ENCODE measurements around the gene CADM1.

DNA sequence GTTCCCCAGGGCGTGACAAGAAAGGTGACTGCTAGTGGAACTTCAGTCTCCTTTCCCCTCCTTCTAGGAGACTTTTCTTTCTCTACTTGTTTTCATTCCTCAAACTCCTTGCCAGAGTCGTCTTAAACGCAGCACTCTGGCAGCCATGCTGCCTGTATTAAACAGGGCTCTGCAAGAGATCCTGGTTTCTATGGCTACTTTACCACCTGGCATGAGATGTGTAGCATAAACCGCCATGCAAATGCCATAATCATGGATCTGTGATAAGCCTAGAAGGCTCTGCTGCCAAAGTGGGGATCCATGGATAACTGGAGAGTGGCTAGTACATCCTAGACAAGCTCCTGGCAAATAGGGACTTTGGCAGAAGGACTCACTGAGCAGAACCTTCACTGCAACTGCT is 321.1 kb downstream of the CADM1 start:
- TF ChIP-seq, protein P1, sequence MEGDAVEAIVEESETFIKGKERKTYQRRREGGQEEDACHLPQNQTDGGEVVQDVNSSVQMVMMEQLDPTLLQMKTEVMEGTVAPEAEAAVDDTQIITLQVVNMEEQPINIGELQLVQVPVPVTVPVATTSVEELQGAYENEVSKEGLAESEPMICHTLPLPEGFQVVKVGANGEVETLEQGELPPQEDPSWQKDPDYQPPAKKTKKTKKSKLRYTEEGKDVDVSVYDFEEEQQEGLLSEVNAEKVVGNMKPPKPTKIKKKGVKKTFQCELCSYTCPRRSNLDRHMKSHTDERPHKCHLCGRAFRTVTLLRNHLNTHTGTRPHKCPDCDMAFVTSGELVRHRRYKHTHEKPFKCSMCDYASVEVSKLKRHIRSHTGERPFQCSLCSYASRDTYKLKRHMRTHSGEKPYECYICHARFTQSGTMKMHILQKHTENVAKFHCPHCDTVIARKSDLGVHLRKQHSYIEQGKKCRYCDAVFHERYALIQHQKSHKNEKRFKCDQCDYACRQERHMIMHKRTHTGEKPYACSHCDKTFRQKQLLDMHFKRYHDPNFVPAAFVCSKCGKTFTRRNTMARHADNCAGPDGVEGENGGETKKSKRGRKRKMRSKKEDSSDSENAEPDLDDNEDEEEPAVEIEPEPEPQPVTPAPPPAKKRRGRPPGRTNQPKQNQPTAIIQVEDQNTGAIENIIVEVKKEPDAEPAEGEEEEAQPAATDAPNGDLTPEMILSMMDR (conservative IDR thresholded peaks at IDR 0.05; ENCODE audit: low read depth in 2 of 2): no peak
- TF ChIP-seq, protein P2, sequence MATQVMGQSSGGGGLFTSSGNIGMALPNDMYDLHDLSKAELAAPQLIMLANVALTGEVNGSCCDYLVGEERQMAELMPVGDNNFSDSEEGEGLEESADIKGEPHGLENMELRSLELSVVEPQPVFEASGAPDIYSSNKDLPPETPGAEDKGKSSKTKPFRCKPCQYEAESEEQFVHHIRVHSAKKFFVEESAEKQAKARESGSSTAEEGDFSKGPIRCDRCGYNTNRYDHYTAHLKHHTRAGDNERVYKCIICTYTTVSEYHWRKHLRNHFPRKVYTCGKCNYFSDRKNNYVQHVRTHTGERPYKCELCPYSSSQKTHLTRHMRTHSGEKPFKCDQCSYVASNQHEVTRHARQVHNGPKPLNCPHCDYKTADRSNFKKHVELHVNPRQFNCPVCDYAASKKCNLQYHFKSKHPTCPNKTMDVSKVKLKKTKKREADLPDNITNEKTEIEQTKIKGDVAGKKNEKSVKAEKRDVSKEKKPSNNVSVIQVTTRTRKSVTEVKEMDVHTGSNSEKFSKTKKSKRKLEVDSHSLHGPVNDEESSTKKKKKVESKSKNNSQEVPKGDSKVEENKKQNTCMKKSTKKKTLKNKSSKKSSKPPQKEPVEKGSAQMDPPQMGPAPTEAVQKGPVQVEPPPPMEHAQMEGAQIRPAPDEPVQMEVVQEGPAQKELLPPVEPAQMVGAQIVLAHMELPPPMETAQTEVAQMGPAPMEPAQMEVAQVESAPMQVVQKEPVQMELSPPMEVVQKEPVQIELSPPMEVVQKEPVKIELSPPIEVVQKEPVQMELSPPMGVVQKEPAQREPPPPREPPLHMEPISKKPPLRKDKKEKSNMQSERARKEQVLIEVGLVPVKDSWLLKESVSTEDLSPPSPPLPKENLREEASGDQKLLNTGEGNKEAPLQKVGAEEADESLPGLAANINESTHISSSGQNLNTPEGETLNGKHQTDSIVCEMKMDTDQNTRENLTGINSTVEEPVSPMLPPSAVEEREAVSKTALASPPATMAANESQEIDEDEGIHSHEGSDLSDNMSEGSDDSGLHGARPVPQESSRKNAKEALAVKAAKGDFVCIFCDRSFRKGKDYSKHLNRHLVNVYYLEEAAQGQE (IDR thresholded peaks at IDR 0.05; ENCODE audit: unreplicated experiment): no peak
- TF ChIP-seq ZNF114 (CRISPR knock-in tag; IDR thresholded peaks at IDR 0.05): no peak
- TF ChIP-seq EZH2 (IDR thresholded peaks at IDR 0.05; ENCODE audit: low read depth, unreplicated experiment): no peak
- no peak for TF ChIP-seq POLR2AphosphoS5 (IDR thresholded peaks at IDR 0.05; ENCODE audit: low read depth)
- no peak for TF ChIP-seq NANOG (IDR thresholded peaks at IDR 0.05; ENCODE audit: borderline replicate concordance)
- TF ChIP-seq JUNB (IDR thresholded peaks at IDR 0.05; ENCODE audit: unreplicated experiment): no peak
